Thyroid gland (tissue), 4 donors: ENCODE results near the gene ACVR1B.

Source experiments
- POLR2A ChIP-seq, 2 donors: fragments of 450-650 bp; IDR thresholded peaks; one replicate each; pipeline ENCODE4 v1.6.1; 2017; ENCODE audit warnings: antibody characterized with exemption in 2 of 2, mild to moderate bottlenecking in 2 of 2, moderate library complexity in 1 of 2
- TF ChIP-seq, protein P1 (sequence below), 6 experiments: fragments of 200-600 bp in 3 of 6; fragments of 450-650 bp in 3 of 6; sonication (generic) in 3 of 6; IDR thresholded peaks; one replicate each; pipeline ENCODE4 v1.5.1; 2016 to 2019; ENCODE audit warnings: antibody characterized with exemption in 6 of 6, mild to moderate bottlenecking in 2 of 6, inconsistent platforms in 1 of 6, moderate library complexity in 1 of 6

DNA sequence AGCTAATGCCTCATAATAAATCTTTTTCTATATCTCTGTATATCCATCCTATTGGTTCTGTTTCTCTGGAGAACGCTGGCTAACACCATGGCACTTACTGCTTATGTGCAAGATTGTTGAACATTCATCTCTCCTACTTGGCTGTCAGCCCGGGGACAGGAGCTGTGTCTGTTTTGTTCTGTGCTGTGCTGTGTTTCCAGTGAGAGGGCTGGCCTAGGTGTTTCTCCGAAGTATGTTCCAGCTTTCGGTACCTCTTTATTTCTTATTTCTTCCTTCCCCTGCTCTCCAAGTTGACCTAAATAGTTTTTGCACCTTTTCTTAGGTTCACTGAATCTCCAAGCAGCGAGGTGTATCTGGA is 80.9 kb downstream of the ACVR1B start:
- TF ChIP-seq, protein P1, sequence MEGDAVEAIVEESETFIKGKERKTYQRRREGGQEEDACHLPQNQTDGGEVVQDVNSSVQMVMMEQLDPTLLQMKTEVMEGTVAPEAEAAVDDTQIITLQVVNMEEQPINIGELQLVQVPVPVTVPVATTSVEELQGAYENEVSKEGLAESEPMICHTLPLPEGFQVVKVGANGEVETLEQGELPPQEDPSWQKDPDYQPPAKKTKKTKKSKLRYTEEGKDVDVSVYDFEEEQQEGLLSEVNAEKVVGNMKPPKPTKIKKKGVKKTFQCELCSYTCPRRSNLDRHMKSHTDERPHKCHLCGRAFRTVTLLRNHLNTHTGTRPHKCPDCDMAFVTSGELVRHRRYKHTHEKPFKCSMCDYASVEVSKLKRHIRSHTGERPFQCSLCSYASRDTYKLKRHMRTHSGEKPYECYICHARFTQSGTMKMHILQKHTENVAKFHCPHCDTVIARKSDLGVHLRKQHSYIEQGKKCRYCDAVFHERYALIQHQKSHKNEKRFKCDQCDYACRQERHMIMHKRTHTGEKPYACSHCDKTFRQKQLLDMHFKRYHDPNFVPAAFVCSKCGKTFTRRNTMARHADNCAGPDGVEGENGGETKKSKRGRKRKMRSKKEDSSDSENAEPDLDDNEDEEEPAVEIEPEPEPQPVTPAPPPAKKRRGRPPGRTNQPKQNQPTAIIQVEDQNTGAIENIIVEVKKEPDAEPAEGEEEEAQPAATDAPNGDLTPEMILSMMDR (IDR thresholded peaks at IDR 0.05): no peak
- TF ChIP-seq POLR2A (IDR thresholded peaks at IDR 0.05): no peak
